HEK293 (cell line): ENCODE measurements around the gene RAI14.

Experiments used
- HOXA7 ChIP-seq: sonication (generic); formaldehyde crosslinking; IDR thresholded peaks from 2 replicates; pipeline ENCODE4 v1.8.1; 2022; ENCODE audit warnings: missing genetic modification reagents, borderline replicate concordance
- TF ChIP-seq, protein P1 (sequence below): fragments of 450-650 bp; formaldehyde crosslinking; IDR thresholded peaks from 2 replicates; pipeline ENCODE4 v1.5.1; 2016; ENCODE audit warnings: missing biosample characterization, missing genetic modification characterization

DNA sequence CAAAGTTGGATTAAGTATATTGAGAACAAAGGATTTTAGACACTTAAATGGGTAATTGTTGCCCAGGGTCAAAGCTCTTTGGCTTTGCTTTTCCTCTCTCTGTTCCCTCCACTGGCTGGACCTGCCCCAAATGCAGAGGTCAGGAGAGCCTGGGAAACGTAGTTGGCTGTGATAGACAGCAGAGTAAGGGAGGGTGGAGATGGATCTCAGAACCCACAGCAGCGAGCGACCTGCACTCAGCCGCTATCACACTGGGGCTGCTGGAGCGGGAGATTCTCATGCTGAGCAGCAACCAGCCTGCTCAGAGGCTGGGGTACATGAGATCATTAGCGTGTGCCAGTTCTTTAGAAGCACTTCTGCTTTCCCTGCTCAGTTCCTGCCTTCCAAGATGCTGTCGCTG lies 111.1 kb downstream of the RAI14 start:
- TF ChIP-seq, protein P1, sequence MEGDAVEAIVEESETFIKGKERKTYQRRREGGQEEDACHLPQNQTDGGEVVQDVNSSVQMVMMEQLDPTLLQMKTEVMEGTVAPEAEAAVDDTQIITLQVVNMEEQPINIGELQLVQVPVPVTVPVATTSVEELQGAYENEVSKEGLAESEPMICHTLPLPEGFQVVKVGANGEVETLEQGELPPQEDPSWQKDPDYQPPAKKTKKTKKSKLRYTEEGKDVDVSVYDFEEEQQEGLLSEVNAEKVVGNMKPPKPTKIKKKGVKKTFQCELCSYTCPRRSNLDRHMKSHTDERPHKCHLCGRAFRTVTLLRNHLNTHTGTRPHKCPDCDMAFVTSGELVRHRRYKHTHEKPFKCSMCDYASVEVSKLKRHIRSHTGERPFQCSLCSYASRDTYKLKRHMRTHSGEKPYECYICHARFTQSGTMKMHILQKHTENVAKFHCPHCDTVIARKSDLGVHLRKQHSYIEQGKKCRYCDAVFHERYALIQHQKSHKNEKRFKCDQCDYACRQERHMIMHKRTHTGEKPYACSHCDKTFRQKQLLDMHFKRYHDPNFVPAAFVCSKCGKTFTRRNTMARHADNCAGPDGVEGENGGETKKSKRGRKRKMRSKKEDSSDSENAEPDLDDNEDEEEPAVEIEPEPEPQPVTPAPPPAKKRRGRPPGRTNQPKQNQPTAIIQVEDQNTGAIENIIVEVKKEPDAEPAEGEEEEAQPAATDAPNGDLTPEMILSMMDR, result no peak
- no peak for TF ChIP-seq HOXA7 (CRISPR knock-in tag)
